GM18498 (cell line): ENCODE data around the gene CELA1.

ENCODE experiments used
- ATAC-seq: cut with Tn5 transposase; IDR thresholded peaks from one replicate; pipeline ENCODE4 v1.9.1; 2021; ENCODE audit warnings: mild to moderate bottlenecking, moderate library complexity; ENCODE audit not compliant: unreplicated experiment

The CELA1 gene

DNA sequence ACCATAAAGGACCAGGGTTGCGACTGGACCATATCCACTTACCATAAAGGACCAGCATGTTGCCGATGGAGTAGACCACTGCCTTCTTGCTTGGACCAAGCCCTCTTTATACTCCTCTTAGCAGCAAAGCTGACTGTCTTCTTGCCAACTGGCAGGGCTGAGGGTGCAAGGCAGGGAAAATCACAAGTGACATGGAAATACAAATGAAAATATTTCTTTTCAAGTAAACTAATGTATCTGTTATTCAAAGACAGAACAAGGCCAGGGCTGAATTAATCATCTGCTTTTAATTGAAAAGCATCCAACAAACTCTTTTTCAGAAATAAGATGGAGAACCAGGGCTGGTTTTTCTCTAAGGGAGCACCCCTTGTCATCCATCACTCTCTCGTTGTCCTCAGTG lies at the start of gene CELA1:
Gene CELA1 (minus strand): TSS at position 99 of the 400 bp plus-strand sequence. CDS start 41 bp downstream, at position 58.
- ATAC-seq: no peak

DNA sequence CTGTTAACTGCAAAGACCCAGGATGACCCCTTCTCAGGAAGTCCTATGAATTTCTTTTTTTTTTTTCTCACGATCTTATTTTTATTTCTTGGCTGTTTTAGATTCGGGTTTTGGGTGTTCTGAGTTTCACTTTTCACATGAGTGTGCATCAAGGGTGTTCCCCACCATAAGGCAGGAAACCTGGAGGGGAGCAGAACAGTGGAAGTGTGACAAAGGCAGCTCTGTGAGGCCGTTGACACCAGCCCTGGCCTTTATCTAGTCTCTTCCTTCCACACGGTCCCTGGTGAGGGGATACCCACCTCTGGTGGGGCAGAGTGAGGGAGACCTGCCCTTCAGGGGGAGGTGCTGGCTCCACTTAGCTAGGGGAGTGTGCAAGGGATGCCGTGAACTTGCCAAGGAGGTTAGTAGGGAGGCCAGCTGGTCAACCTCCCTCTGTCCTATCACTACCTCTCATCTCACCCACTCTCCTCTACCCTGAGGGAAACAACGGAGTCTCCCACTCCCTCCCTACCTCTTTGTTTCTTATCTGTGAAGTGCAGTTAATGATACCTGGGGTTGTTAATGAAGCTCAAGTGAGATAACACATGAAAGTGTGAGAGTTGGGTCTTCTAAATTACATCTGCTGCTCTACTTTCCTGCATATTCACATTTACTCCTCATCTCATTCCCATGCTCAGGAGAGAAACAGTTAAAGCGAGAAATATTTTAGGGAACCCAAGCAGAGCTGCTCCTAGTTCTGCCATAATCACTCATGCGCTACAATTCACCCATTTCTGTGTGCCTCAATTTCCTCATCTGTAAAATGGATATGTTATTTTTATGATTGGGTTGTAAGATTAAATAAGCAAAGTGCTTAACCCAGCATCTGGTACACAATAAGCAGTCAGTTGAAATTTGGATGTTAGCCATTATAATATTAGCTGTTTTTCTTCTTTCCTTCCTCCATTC lies 49.1 kb upstream of the CELA1 start:
- no peak for ATAC-seq

DNA sequence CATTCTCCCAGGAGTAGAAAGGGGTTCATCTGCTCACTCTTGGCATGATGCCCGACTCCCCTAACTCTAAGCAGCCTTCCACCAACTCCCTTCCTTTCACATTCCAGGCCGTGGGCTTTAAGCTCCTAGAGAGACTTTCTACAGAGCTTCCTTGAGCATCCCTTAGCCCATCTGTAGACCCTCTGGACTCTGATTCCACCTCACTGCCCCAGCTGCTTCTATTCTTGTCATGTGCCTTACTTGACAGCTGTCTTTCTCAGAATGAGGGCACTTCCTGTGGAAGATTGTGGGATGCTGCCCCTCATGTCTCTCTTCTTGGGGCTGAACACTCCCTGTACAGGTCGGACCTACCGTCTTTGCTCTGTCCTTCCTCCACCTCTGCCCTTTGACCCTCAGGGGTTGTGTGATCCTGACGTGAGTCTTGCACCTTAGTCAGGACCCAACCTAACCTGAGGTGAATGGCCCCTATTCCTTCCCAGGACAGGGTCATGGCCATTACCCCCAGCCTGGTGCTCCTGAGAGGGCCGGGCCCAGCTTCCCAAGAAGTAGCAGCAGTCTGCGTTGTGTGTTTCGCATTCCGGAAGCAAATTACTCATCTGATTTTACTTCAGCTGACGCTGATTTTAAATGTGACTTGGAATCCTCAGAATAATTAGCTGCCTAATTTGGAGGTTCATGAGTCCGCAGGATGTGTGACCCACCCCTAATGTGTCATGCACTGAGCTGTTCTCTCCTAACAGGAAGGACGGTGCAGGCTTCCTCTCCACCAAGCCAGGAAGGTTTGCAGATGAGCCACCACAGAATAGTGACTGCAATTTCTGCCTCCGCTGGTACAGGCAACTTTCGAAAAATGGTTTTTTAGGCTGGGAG lies 47.4 kb upstream of the CELA1 start:
- ATAC-seq: no peak

DNA sequence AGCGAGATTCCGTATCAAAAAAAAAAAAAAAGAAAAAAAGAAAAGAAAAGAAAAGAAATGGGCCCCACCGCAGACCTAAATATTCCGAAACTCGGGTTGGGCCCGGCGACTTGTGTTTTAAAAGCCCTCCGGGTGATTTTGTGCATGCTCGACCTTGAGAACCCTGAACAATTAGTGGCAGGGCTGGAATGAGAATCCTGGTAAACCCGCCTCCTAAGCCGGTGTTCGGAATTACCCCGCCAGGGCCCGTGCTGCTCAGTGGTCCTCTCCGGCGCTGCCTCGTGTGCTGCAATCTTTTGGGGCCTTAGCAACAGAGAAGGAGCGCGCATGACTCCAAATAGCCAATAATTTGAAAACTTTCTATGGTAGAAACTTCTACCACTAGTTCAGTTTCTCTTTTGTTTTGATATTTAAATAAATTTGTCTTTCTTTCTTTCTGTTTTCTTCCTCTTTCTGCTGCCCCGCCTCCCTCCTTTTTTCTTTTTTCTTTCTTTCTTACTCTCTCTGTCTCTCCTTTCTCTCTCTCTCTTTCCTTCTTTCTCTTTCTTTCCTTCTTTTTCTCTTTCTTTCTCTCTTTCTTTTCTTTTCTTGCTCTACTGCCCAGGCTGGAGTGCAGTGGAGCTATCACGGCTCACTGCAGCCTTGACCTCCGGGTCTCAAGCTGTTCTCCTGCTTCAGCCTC lies 46.2 kb upstream of the CELA1 start:
- ATAC-seq: peak; percentile 36

DNA sequence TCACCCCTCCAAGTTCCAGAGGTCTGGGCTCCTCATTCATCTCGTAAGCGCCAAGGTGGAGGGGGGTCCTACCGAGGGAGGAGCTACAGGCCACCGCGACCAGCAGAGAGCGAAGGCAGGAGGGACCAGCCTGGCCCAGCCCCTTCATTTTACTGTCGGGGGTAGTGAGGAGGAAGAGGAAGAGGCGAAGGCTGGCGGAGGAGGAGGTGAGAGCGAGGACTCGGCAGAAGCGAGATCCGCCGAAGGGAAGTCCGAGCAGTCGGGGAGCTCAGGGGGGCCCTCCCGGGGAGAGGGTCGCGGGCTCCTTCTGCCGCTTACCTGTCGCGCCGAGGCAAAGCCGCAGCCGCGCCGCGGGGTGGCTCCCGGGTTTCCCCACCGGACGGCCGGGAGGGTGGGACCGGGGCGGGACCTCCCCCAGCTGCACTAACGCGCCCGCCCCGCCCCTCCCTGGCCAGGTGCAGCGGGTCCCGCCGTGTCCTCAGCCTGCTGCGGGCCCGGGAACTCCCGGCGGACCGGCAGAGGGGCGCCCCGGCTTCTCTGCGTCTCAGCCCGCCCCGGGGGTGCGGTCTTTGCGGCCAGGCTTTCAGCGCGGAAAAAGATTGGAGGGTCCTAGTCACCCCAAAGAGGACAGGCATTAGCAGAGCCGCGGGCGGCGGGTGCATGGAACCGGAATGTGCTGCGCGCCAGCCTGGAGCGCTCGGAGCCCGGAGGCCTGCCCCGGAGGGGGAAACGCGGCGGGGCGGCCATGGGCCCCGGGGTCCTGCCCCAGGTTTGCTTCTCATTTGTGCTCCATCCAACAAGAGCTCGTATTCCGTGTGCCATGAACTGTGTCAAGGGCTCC lies 45.0 kb upstream of the CELA1 start, which contains the start of gene GALNT6:
Gene GALNT6 (minus strand): TSS at position 124 of the 841 bp plus-strand sequence. CDS start 11,625 bp downstream, outside the sequence.
- peak; percentile 48 for ATAC-seq

DNA sequence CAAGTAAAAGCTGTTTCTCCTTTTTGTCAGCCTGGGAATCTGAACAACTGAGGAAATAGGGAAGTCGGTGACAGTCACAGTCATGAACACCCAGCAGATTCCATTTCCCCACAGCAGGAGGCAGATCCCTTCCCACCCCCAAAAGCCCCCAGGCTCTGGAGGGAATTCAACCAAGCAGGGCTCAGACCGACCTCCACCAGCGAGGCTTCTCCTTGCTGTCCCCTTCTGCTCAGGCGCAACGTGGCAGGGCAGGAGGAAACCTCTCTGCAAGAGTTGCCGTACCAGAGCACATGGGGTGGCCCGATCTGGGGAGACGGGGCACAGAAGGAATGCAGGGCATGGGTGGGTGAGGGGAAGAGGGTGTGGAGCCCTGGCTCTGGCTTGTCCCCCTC lies 44.4 kb upstream of the CELA1 start:
- ATAC-seq: peak; percentile 15

DNA sequence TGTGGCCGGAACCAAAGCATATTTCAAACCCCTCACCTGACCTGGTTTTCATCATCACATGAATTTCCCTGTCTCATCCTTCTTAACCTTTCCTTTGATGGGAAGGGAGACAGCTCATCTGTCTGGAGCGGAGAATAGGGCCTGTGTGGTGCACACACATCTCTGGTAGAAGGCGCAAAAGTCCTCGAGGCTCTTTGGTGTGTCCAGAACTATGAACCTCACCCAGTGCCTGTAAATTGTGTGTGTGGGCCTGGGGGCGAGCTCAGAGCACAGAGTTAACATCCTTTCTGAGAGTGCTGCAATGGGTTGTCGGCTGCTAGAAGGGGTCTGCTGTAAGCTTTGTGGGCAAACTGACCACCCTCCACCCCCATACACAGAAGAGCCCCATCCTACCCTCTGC lies 44.0 kb upstream of the CELA1 start:
- ATAC-seq: no peak

DNA sequence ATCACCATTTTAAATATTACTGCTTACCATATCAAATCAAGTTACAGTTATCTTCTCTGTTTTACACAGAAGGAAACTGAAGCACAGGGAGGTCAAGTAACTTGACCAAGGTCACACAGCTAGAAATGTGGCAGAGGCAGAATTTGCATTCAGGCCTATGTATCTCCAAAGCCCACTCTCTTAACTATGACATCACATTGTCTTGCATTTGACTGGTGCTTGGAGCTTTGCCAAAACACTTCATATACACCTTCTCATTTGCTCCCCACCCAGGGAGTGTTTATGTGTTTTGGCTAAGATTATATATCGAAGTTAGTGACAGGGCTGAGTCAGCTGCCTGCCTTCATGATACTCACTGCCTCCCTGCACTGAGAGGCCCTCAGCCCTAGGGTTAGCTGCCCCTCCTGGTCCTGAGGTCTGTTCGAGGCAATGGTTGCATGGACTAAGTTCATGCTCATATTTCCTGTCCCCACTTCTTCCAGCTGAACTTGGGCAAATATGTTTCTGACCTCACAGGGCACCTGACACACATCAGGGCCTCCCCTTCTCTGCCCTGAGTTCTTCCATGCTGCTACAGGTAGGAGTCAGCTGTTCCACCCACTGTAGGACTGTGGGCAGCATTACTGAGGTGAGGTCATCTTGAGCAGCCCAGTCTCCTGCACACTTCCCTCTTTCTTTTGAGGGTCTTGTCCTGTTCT lies 43.0 kb upstream of the CELA1 start:
- no peak for ATAC-seq

DNA sequence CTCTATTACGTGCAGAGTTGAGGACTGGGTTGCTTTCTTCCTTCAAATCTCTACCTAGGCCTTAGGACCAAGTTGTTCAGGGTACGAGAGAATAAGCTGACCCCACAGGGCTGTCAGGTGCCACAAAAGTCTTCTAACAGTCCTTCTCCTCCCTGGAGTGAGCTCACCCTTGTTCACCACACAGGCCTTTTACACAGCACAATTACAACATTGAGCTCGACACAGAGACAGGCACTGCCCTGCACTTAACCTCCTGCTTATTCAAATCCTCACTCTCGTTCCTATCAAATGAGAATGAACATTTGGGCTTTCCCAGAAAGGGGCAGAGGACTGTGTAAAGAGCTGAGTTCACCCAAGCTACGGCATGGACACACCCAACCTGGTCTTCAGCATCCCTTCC lies 42.4 kb upstream of the CELA1 start:
- no peak for ATAC-seq

DNA sequence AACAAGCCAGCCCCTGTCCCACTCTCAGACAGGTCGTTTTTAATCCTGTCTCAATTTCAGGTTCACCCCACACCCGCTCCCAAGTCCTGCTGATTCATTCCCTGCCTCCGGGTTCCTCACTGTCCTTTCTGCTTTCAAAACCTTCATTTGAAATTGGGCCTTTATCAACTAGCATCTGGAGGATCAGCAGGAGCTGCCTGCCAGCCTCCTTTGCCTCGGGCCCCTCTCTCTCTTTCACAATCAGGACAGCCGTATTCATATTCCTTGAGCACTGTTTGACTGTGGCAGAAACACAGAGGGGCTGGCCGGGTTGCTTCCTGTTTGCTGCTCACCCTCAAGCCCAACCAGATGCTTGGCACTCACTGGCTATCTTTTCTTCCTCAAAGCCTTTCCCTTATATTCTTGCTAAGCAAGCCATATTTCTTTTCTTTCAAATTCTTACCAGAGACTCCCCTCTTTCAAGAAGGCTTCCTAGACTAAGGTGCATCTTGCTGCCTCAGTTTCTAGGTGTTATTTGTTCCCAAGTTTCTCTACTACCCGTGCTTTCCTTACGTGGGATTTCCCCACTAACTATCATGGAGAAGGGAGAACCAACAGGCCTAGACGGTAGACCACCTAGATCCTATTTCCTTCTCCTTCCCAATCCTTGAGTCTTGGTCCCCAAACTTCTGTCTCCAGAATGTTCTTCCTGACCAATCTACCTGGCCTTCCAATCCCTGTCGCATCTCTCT lies 41.8 kb upstream of the CELA1 start:
- ATAC-seq: no peak

DNA sequence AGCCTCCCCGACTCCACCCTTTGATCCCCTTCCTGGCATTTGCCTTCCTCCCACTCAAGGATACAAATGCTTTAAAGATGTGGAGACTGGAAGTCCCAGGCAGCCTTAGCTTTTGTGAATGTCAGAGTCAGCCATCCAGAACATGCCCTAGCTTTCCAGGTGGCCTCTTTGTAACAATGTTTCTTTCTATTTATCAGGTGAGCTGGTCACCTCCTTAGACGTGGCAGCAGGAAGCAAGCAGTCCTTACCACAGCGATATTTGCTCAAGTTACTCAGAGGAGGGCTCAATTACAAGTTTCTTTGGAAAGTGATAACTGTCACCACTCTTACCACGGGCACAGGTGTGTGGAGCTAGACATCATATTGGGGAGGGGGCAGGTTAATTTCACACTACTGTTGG lies 39.9 kb upstream of the CELA1 start:
- no peak for ATAC-seq

DNA sequence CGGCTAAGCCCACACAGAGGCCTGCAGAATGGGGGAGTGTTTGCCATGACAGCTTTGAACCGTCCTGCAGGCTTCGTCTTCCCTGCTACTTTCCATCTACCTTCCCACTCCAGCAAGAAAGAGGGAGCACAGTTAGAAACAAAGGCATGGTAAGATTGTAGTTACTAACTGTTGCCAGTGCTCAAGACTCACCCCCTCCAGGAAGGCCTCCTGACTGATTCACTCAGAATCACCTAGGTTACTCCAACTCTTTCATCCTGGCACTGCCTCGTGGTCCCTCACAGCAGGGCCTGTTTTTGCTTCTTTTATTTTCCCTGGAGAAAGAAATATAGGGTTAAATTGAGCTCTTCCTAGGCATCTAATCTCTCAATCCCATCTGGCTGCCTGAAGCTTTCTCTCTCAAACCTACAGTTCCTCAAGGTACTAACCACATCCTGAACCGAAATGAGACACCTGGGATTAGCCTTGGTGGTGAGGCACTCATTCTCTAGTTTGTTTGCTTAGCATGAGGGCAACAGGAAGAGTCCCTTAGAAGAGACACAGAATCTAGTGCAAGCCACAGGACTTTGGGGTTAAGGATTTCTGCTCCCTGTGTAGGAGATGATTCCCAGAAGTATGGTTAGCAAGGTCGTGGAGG lies 36.9 kb upstream of the CELA1 start:
- no peak for ATAC-seq

DNA sequence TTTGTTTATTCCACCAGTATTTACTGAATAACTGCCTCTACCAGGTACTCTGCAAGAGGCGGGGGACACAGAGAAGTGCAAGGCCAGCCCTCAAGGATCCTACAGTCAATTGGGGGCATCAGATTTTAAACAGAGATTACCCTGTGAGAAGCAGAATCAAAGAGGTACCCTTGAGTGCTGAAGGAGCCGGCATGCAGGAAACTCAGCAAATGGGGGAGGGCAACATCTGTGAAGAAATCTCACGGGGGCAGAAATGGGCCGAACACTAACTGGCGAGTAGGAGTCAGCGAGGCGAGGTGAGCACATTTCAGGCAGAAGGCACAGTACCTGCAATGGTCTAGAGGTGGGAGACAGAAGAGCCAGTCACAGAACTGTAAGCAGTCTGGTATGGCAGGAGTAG lies 35.7 kb upstream of the CELA1 start:
- ATAC-seq: no peak

DNA sequence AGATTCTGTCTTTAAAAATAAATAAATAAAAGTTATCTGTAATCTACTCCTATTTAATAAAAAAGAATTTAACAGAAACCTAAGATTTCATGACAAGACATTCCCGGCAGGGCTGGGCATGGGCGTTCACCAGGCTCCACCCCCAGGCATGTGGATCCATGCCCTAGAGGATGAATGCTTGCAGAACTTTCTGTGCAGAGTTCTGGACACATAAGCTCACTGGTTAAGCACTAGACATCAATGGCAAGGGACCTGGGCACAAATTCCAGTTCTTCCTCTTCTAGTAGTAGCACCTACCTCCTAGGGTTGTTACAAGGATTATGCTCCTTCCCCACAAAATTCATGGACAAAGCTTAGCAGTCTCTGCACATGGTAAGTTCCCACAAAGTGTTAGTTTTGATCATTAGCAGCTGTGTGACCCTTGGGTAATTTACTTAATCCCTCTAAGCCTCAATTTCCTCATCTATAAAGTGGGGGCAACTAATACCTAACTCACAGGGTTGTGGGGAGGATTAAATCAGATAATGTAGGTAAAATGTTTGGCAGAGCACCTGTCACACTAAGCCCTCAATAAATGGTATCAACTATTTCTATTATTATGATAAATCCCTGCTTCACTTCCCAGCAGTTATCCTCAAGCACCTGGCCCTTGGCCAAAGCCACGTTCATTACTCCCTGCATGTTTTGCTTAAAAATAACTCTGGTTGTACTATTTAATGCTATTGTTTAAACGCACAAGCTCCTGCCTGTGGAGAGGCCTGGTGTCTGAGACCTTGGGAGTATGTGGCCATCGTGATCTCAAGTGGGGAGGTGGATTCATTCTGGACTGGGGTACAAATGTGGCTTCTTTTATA lies 35.0 kb upstream of the CELA1 start:
- no peak for ATAC-seq

DNA sequence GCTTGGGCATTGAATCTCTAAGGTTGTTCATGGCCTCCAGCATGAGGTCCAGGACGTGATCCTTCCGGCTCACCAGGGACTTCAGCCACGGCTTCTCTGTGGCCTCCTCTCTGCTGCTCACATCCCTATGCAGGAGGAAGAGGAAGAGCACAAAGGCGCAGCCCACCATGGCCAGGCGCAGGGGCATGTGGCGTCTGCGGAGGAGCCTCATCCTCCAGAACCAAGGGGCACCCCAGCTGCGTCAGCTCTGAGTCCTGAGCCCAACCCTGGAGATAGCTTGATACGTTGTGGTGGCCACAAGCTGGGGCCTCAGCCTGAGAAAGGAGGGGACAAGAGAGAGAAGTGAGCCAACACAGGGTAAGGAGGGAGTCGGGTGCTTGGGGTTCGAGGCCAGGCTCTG lies 33.1 kb upstream of the CELA1 start:
- no peak for ATAC-seq

DNA sequence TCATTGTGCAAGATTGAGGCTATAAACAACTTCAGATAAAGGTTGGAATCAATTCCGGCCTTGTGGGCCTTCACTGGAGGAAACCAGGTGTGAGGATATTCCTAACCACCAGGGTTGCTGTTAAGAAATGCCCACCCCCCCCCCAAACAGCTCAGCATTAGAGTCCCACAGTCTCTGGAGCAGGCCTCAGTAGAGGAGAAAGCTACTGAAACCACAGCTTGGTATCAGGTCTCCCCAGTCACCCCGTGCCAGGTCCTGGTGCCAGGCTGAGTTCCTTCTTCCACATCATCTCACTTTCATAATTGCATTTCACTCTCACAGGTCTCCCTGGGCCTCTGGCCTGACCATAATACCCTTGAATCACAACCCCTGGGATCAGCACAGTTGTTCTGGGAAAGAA lies 32.3 kb upstream of the CELA1 start:
- ATAC-seq: no peak
